Eye (tissue), 1 donor: ENCODE data around the gene STAT3.
"Not testable (repeated sequence)": the region's sequence is repeated elsewhere in the genome, so short reads cannot be mapped to it uniquely, and the experiment has no call there.

Experiments used
- DNase-seq: peaks from one replicate; pipeline ENCODE4 v3.0.0-alpha.2; 2015

The STAT3 gene

DNA sequence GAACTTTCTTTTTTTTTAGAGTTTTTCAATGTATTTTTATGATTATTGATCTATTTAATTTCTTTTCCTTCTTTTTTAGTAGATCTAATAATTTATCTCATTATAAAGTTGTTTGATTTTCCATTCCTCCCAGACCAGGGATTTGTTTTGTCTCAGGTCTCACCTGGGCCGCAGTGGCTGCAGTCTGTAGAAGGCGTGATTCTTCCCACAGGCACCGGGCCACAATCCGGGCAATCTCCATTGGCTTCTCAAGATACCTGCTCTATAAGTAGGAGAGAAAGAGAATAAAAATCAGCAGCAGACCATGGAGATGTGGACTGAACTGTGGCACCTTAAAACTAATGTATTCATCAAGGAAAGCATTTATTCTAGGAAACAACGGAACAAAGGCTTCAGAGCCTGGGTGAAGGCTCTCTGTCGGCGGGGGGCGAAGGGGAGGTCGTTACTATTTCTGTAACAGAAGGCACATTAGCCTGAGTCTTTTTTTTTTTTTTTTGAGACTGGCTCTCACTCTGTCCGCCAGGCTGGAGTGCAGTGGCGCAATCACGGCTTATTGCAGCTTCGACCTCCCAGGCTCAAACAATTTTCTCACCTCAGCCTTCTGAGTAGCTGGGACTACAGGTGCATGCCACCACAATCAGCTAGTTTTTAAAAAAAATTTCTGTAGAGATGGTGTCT is 42.7 kb downstream of the STAT3 start:
- no peak for DNase-seq

- DNase-seq = no peak
These were observed 45.8 kb downstream of the STAT3 start for GRCh38 chr17:42342242-42343008.

DNA sequence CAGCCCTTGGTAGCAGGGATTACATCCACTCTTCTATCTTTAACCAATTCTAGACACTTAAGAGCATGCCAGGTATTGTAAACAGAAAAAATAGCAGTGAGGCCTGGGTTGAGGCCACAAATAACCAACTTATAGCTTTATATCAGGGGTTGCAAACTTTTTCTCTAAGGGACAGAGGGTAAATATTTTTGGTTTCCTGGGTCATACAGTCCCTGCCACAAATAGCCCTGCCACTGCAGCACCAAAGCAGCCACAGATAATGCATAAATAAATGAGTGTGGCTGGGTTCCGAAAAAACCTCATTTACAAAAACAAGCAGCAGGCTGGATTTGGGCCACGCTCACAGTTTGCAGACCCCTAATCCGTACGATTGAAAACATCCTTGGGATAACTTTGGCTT is 46.7 kb downstream of the STAT3 start:
- no peak for DNase-seq

DNA sequence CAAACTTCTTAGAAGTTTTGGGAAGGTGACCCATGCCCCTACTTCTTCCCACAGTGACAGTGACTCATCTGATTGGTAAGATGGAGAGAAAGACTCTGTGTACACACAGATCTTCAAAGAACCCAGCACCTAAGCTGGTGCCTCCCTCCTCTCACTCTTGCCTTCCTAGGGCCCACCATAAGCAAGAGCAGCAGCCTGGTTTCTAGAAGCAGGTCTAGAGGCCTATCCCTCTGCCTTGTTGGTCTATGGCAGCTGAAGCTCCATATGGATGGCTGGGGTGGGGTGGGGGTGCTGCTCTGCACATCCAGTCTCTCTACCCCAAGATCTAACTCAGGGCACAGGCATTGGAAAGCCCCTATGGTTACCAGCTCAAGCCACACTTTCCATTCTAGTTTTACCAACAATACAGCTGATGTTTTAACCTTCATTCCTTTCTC is 47.5 kb downstream of the STAT3 start:
- DNase-seq = no peak

DNA sequence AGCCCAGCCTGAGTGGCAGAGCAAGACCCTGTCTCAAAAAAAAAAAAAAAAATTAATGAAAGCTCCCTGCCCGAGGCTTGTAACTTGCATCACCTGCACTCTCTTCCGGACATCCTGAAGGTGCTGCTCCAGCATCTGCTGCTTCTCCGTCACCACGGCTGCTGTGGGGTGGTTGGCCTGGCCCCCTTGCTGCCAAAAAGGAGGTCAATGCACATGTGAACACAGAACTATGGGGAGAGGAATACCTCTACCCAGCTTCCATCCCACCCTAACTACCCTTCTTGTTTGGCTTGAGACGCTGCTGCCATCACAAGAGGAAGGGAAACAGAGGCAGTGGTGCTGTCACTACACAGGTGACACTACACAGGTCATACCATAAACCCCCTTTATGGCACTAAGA is 49.0 kb downstream of the STAT3 start:
- DNase-seq = no peak

DNA sequence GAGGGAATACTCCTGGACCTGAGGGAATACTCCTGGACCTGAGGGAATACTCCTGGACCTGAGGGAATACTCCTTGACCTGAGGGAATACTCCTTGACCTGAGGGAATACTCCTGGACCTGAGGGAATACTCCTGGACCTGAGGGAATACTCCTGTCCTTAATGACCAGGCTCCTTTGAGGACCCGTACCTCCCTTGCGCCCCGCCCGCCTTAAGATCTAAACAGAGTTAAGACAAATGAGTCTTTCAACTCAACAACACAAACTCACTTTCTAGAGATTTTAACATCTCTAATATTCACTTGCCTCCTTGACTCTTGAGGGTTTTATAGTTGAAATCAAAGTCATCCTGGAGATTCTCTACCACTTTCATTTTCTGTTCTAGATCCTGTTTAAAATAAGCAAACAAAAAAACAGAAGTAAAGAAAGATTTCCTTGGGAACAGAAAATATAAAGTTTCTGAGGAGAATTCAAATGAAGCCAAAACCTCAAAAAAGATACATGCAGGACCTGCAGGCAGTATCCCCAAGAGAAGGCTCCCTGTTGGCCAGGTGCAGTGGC is 49.7 kb downstream of the STAT3 start:
- DNase-seq = peak; percentile 23

GRCh38 chr17:42337442-42337841 is 50.8 kb downstream of the STAT3 start:
- DNase-seq = peak; percentile 28

- no peak for DNase-seq
These were observed 53.6 kb downstream of the STAT3 start for GRCh38 chr17:42334677-42335076.

DNA sequence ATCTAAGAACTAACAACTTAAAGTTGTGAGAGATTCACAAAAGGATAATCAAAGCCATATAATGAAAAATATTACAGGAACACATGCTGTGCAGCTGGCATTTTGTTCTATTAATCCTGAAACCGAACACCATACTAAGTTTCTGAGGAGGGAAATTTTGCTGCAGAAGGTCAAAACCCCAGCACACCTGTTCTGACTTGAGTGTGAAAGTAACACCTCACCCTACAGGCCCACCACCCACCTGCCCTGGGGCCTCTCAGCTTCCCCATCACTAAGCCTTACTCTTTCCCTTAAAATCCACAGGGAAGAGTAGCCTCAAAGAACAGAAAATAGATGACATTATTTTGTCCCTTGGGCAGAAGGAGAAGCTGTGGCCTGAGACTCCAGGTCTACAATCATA is 55.2 kb downstream of the STAT3 start:
- no peak for DNase-seq

GRCh38 chr17:42329025-42329976 is 58.9 kb downstream of the STAT3 start:
- peak; percentile 67 for DNase-seq

- no peak for DNase-seq
These were observed 63.2 kb downstream of the STAT3 start for GRCh38 chr17:42325026-42325425.

- no peak for DNase-seq
These were observed 64.9 kb downstream of the STAT3 start for GRCh38 chr17:42323268-42323773.

- DNase-seq = peak; percentile 98
These were observed 65.6 kb downstream of the STAT3 start for GRCh38 chr17:42322382-42323267.

- peak; percentile 22 for DNase-seq
These were observed 66.7 kb downstream of the STAT3 start for GRCh38 chr17:42321555-42321954.

- DNase-seq = not testable (repeated sequence)
These were observed 70.3 kb downstream of the STAT3 start for GRCh38 chr17:42317967-42318366.

GRCh38 chr17:42317266-42317845 is 70.9 kb downstream of the STAT3 start:
- DNase-seq = no peak

DNA sequence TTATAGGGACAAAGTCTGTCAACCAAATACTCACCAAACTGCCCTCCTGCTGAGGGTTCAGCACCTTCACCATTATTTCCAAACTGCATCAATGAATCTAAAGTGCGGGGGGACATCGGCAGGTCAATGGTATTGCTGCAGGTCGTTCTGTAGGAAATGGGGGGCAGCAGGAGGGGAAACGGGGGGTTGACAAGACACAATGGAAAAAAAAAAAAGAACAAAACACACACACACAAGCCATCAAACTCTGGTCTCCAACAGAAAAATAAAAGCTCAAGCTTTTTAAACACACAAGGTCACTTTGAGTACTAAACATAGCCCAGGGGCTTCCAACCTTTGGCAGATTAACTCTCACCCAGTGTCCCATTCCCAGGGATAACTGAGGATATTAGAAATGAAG is 71.5 kb downstream of the STAT3 start:
- no peak for DNase-seq

GRCh38 chr17:42315402-42316156 is 72.7 kb downstream of the STAT3 start:
- no peak for DNase-seq

DNA sequence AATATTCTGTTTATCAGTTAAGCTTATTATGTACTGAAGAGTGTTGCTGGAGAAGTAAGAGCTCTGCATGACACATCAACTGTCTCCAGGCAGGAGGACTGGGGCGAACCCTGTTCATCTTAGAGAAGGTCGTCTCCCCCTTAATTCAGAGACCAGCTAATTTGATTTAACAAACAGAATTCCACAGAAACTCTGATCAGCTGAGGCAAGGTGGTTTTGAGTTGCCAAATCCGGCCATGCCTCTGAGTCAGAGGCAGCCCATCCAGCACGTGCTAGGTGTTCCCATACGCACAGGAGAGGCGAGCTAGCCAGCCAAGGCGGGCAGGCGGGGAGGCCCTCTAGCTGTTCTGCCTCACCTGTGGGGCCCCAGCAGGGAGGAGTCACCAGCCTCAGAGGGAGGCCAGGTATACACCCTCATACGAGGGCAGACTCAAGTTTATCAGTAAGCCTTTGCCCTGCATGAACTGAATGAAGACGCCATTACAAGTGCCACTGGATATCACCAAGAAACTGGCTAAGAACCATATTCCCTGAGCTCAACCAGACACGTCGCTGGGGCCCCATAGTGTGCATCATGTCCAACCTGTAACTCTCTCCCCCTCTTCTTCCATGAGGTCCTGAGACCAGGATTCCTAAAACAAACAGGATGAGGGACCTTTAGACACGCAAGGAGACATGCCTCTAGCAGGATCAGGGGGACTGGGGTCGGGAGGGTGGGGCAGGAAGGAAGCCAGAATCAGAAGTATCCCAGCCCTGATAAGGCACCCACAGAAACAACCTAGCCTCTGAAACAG is 74.3 kb downstream of the STAT3 start:
- DNase-seq = no peak

DNA sequence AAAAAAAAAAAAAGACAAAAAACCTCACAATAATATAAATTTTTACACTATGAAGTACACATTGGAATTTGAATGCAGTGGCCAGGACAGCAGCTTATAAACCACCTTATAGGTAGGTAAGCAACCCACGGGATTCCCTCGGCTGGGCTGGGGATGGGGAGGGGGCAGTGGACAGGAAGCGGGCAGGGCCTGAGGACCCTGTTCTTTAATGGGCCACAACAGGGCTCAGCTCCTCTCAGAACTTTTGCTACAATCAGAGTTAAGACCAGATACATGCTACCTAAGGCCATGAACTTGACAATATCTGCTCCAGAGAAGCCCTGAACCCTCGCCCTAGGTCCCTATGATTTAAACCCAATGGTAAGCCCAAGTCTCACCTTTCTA is 74.9 kb downstream of the STAT3 start:
- DNase-seq = no peak
